PC-3 (cell line): Measurements from ENCODE around the gene REEP3. TPM values are rescaled to one million over a fixed set of nuclear protein-coding genes. Genes with fewer than 3 reads are reported as not detected.
A peak's percentile ranks its signal among the peaks of the same experiment; 100 is the strongest.

Source experiments
- ATAC-seq: fragments of 200-7000 bp; cut with Tn5 transposase; 2 replicates; pipeline ENCODE4 v1.9.1; 2020; ENCODE audit warnings: mild to moderate bottlenecking, moderate library complexity
- BruUV-seq: library from RNA; stranded (reverse); fragments of 400-500 nt; replicated peaks from 2 replicates; lab custom pipeline; 2021; lab: Mats Ljungman, UMichigan
- CTCF ChIA-PET: fragments of 300-600 bp; sonication (Branson Sonifier 250); formaldehyde crosslinking; loops from one replicate; lab custom pipeline; 2022; ENCODE audit warnings: antibody characterized with exemption; lab: Charles Lee
- POLR2A ChIA-PET: fragments of 300-600 bp; sonication (Branson Sonifier 250); formaldehyde crosslinking; loops from one replicate; lab custom pipeline; 2022; ENCODE audit warnings: antibody characterized with exemption; ENCODE audit not compliant: unreplicated experiment; lab: Charles Lee
- DNase-seq: peaks from one replicate; pipeline ENCODE4 v3.0.0-alpha.2; 2015
- H2AFZ ChIP-seq: fragments of 300-600 bp; sonication (generic); 2 replicates; pipeline ENCODE4 v1.6.0; 2016; ENCODE audit warnings: antibody characterized with exemption, low read length
- H3F3A ChIP-seq: fragments of 300-600 bp; sonication (generic); one replicate; pipeline ENCODE4 v1.6.0; 2017; ENCODE audit warnings: antibody characterized with exemption, low read length, control low read depth, mild to moderate bottlenecking; ENCODE audit not compliant: unreplicated experiment
- H3K27ac ChIP-seq: fragments of 300-600 bp; sonication (generic); 2 replicates; pipeline ENCODE4 v1.5.1; 2016; ENCODE audit warnings: mild to moderate bottlenecking, low read length
- H3K27me3 ChIP-seq: fragments of 300-600 bp; sonication (generic); 2 replicates; pipeline ENCODE4 v1.6.1; 2016; ENCODE audit warnings: low read length, mixed read lengths
- H3K36me3 ChIP-seq: fragments of 300-600 bp; sonication (generic); 2 replicates; pipeline ENCODE4 v1.6.1; 2016; ENCODE audit warnings: low read depth, mixed run types, low read length, mixed read lengths
- H3K4me1 ChIP-seq: fragments of 300-600 bp; sonication (generic); 2 replicates; pipeline ENCODE4 v1.5.1; 2016; ENCODE audit warnings: low read length; ENCODE audit not compliant: insufficient read depth
- H3K4me2 ChIP-seq: fragments of 300-600 bp; sonication (generic); 2 replicates; pipeline ENCODE4 v1.6.0; 2016; ENCODE audit warnings: low read length
- H3K4me3 ChIP-seq: fragments of 300-600 bp; sonication (generic); 2 replicates; pipeline ENCODE4 v1.5.1; 2016; ENCODE audit warnings: mild to moderate bottlenecking, low read length, mixed read lengths
- H3K79me2 ChIP-seq: fragments of 300-600 bp; sonication (generic); 2 replicates; pipeline ENCODE4 v1.6.1; 2017; ENCODE audit warnings: low read length, mixed read lengths
- H3K9ac ChIP-seq: fragments of 300-600 bp; sonication (generic); 2 replicates; pipeline ENCODE4 v1.6.0; 2016; ENCODE audit warnings: mild to moderate bottlenecking, low read length
- H3K9me2 ChIP-seq: fragments of 300-600 bp; sonication (generic); replicated peaks from 2 replicates; pipeline ENCODE4 v1.6.1; 2016; ENCODE audit warnings: mixed run types, low read length, mixed read lengths
- H3K9me3 ChIP-seq: fragments of 300-600 bp; sonication (generic); 2 replicates; pipeline ENCODE4 v1.6.1; 2016; ENCODE audit warnings: low read length, mixed read lengths
- H4K20me1 ChIP-seq: fragments of 300-600 bp; sonication (generic); 2 replicates; pipeline ENCODE4 v1.6.1; 2016; ENCODE audit warnings: low read length, mixed read lengths
- EZH2 ChIP-seq: fragments of 300-600 bp; sonication (generic); IDR thresholded peaks from one replicate; pipeline ENCODE4 v1.6.1; 2017; ENCODE audit warnings: antibody characterized with exemption, mild to moderate bottlenecking, low read length; ENCODE audit not compliant: unreplicated experiment
- EZH2phosphoT487 ChIP-seq: fragments of 300-600 bp; sonication (generic); IDR thresholded peaks from 2 replicates; pipeline ENCODE4 v1.6.1; 2018; ENCODE audit warnings: mild to moderate bottlenecking, antibody characterized with exemption, low read length, borderline replicate concordance
- intact Hi-C: fragments of 100-400 bp; cut with micrococcal nuclease; formaldehyde crosslinking; loops from 2 replicates; pipeline ENCODE4 v1.9.0; 2023
- total RNA-seq: library from RNA; depleted of rRNA; stranded (reverse); fragments of >200 nt; gene quantifications from 2 replicates; pipeline ENCODE4 v1.2.3, GENCODE V29; 2014
- TF ChIP-seq, protein P1 (sequence below): fragments of 300-600 bp; sonication (generic); conservative IDR thresholded peaks from 2 replicates; pipeline ENCODE4 v1.5.1; 2017; ENCODE audit warnings: antibody characterized with exemption, low read depth, mild to moderate bottlenecking, low read length

The REEP3 gene
- total RNA-seq, 1 experiment from 2014 or later = 75.2 TPM

DNA sequence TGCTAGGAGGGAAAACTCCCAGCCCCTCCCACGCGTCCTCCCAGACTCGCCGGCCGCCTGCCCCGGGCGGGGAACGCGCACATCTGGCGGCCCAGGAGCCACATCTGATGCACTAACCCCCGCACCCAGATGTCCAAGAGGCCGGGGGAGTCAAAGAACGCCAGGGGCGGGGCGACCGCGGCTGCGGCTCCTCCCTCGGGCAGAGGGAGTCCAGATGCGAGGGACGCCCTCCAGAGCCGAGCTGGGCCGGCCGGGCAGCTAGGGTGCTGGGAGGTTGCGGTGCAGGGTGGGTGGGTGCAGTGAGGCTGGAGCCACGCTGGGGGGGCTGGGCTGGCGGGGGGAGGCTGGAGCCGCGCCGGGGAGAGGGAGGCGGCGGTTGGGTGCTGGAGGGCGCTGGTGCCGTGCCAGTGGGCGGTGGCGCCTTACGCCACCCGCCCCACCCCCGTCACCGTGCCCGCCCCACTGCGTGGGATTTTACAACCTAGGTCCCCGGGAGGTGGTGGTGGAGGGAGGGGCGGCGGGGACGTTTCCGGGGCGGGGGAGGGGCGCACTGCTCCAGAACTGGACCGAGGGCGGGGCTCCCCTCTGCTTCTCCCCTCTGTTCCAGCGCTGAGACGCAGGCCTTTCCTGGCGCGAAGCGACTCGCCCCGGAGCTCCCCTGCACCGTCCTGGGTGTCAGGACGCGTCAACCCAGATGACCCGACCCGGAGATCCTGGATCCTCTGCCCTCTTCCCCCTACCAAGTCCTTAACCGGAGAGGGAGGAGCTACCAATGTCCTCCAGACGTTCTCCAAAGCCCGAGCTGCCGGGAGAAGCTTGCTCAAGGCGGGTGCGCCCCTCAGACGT is 109.1 kb downstream of the REEP3 start:
- ATAC-seq (peak; percentile 63), DNase-seq (peak; percentile 97)
- Histone ChIP-seq H3K36me3 (no peaks in the 10 kb centered on the region), H3K4me3 (peak overlapping the region; percentile 73), H2AFZ (peak overlapping the region; percentile 90), H3K9ac (peak overlapping the region; percentile 87), H3K9me2 (no peaks in the 10 kb centered on the region), H3F3A (peaks cover 3% of the 10 kb centered on the region), H3K27ac (peak overlapping the region; percentile 95), H3K27me3 (no peaks in the 10 kb centered on the region), H3K4me2 (peak overlapping the region; percentile 92), H3K9me3 (no peaks in the 10 kb centered on the region), H3K79me2 (no peaks in the 10 kb centered on the region), H4K20me1 (no peaks in the 10 kb centered on the region), H3K4me1 (peaks cover 57% of the 10 kb centered on the region)
- CTCF ChIA-PET = interaction anchor here (0.6 to 4.1 kb wide), 10 partner anchors 35 to 486 kb away, joined by 3 to 26 read pairs (median 4); no protein-coding TSS in a partner anchor
- TF ChIP-seq, protein P1, sequence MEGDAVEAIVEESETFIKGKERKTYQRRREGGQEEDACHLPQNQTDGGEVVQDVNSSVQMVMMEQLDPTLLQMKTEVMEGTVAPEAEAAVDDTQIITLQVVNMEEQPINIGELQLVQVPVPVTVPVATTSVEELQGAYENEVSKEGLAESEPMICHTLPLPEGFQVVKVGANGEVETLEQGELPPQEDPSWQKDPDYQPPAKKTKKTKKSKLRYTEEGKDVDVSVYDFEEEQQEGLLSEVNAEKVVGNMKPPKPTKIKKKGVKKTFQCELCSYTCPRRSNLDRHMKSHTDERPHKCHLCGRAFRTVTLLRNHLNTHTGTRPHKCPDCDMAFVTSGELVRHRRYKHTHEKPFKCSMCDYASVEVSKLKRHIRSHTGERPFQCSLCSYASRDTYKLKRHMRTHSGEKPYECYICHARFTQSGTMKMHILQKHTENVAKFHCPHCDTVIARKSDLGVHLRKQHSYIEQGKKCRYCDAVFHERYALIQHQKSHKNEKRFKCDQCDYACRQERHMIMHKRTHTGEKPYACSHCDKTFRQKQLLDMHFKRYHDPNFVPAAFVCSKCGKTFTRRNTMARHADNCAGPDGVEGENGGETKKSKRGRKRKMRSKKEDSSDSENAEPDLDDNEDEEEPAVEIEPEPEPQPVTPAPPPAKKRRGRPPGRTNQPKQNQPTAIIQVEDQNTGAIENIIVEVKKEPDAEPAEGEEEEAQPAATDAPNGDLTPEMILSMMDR = no peak
- TF ChIP-seq EZH2phosphoT487 (no peak), EZH2 (no peak)
- intact Hi-C loops = loop anchor here (1.0 to 2.0 kb wide), 4 partner anchors 34 to 136 kb away; no protein-coding TSS in a partner anchor
- POLR2A ChIA-PET = interaction anchor here (0.6 to 1.5 kb wide), 17 partner anchors 8 to 638 kb away, joined by 3 to 19 read pairs (median 4); no protein-coding TSS in a partner anchor
- BruUV-seq = no TSS peak

DNA sequence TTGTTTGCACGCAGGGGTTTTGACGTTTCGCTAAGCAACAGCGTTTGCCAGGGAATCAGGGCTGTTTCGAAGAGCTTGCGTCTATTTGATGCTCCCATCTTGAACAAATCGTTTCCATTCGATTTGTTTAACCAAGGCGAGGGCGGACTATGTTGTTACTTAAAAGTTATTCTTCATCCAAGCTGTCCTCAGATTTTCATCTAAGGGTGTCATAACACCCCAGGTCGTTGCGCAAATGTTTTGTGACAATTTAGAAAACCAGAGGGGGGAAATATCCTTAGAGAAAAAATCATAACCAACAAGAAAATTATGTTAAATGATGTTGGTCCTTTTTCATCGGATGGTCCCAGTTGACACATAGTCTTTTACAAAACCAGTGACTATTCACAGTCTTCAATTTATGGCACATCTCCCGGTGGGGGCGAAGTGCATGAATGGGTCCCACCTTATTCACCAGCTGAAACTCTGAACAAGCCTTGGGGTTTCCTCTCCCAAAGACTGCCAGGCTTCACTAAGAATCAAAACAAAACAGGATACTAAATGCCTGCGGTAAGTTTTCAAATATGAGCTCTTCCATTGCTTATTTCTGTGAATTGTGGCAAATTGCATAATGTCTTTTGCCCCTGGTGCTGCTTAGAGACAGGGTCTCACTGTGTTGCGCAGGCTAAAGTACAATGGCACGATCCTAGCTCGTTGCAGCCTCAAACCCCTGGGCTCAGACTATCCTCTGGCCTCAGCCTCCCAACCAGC is 109.9 kb downstream of the REEP3 start:
- CTCF ChIA-PET = interaction anchor here (0.5 to 4.1 kb wide), 9 partner anchors 34 to 485 kb away, joined by 3 to 26 read pairs (median 4); no protein-coding TSS in a partner anchor
- ATAC-seq = no peak

More for the DNA sequence above, 109.9 kb downstream of the REEP3 start:
- peak overlapping the region; percentile 87 for H3K9ac ChIP-seq
- no peak for DNase-seq
- peak overlapping the region; percentile 95 for H3K27ac ChIP-seq
- TF ChIP-seq, protein P1 = no peak
- no peak for TF ChIP-seq EZH2phosphoT487
- no peak for TF ChIP-seq EZH2
- peaks cover 57% of the 10 kb centered on the region for H3K4me1 ChIP-seq
- H3K4me3 ChIP-seq = peak overlapping the region; percentile 73
- H2AFZ ChIP-seq = peak overlapping the region; percentile 90
- H3K4me2 ChIP-seq = peak overlapping the region; percentile 92
- peaks cover 3% of the 10 kb centered on the region for H3F3A ChIP-seq
- H3K27me3 ChIP-seq = no peaks in the 10 kb centered on the region
- TSS peak; percentile 59 for BruUV-seq
- no peaks in the 10 kb centered on the region for H3K9me2 ChIP-seq
- no peaks in the 10 kb centered on the region for H3K36me3 ChIP-seq
- intact Hi-C loops = loop anchor here (1.0 to 2.0 kb wide), 4 partner anchors 34 to 136 kb away; no protein-coding TSS in a partner anchor
- POLR2A ChIA-PET = interaction anchor here (0.6 to 1.5 kb wide), 14 partner anchors 9 to 362 kb away, joined by 3 to 19 read pairs (median 6); no protein-coding TSS in a partner anchor
- no peaks in the 10 kb centered on the region for H4K20me1 ChIP-seq
- no peaks in the 10 kb centered on the region for H3K9me3 ChIP-seq
- H3K79me2 ChIP-seq = no peaks in the 10 kb centered on the region
